Measurements from ENCODE around the gene SEPTIN12.

- TF ChIP-seq CTCF (IDR thresholded peaks at IDR 0.05) (no peak), POLR2A (IDR thresholded peaks at IDR 0.05) (no peak)
Measured at GRCh38 chr16:4746215-4746614, 41.9 kb downstream of the SEPTIN12 start.
